Parathyroid adenoma (tissue), 2 donors: ENCODE data around the gene SRGAP1.

Source experiments
- H2AFZ ChIP-seq: fragments of 300-600 bp; sonication (generic); one replicate; pipeline ENCODE4 v1.7.0; 2017; ENCODE audit warnings: antibody characterized with exemption, mild to moderate bottlenecking
- H3K27ac ChIP-seq: fragments of 300-600 bp; sonication (generic); one replicate; pipeline ENCODE4 v1.7.0; 2017
- H3K27me3 ChIP-seq: fragments of 300-600 bp; sonication (generic); one replicate; pipeline ENCODE4 v1.7.0; 2017; ENCODE audit warnings: low read length; ENCODE audit not compliant: control insufficient read depth, insufficient read depth
- H3K36me3 ChIP-seq: fragments of 300-600 bp; sonication (generic); one replicate; pipeline ENCODE4 v1.7.0; 2017; ENCODE audit warnings: low read length; ENCODE audit not compliant: control insufficient read depth, insufficient read depth
- H3K4me1 ChIP-seq: fragments of 300-600 bp; sonication (generic); one replicate; pipeline ENCODE4 v1.7.0; 2017; ENCODE audit warnings: control low read depth
- H3K4me2 ChIP-seq: fragments of 300-600 bp; sonication (generic); one replicate; pipeline ENCODE4 v1.7.0; 2017; ENCODE audit warnings: low read length
- H3K4me3 ChIP-seq: fragments of 300-600 bp; sonication (generic); one replicate; pipeline ENCODE4 v1.7.0; 2017; ENCODE audit warnings: low read depth, low read length
- H3K79me2 ChIP-seq: fragments of 300-600 bp; sonication (generic); one replicate; pipeline ENCODE4 v1.7.0; 2017; ENCODE audit warnings: control low read depth
- H3K9ac ChIP-seq: fragments of 300-600 bp; sonication (generic); one replicate; pipeline ENCODE4 v1.7.0; 2017; ENCODE audit warnings: mild to moderate bottlenecking
- H3K9me3 ChIP-seq: fragments of 300-600 bp; sonication (generic); one replicate; pipeline ENCODE4 v1.7.0; 2017; ENCODE audit warnings: low read length; ENCODE audit not compliant: control insufficient read depth
- CTCF ChIP-seq: fragments of 300-600 bp; sonication (generic); IDR thresholded peaks from one replicate; pipeline ENCODE4 v1.7.0; 2017; ENCODE audit warnings: antibody characterized with exemption, mild to moderate bottlenecking
- donor health status: primary hyperparathyroidism.

The SRGAP1 gene

GRCh38 chr12:63942464-63943241 lies 98.2 kb downstream of the SRGAP1 start:
- Histone ChIP-seq H3K4me1 (peaks cover 23% of the 10 kb centered on the region), H3K9ac (no peak overlapping the region), H3K27me3 (no peaks in the 10 kb centered on the region), H3K27ac (no peak overlapping the region), H2AFZ (no peak overlapping the region), H3K4me3 (no peak overlapping the region), H3K4me2 (no peak overlapping the region), H3K36me3 (no peaks in the 10 kb centered on the region), H3K79me2 (no peaks in the 10 kb centered on the region), H3K9me3 (no peaks in the 10 kb centered on the region)
- no peak for TF ChIP-seq CTCF

- H3K4me1 ChIP-seq: peaks cover 17% of the 10 kb centered on the region
These were observed 99.6 kb downstream of the SRGAP1 start for GRCh38 chr12:63944034-63944579.

GRCh38 chr12:63944586-63945228 lies 100.2 kb downstream of the SRGAP1 start:
- Histone ChIP-seq H2AFZ (no peak overlapping the region), H3K4me2 (peak overlapping the region; percentile 22), H3K36me3 (no peaks in the 10 kb centered on the region), H3K4me1 (peaks cover 20% of the 10 kb centered on the region), H3K27ac (peak overlapping the region; percentile 17), H3K27me3 (no peaks in the 10 kb centered on the region), H3K9ac (no peak overlapping the region), H3K9me3 (no peaks in the 10 kb centered on the region), H3K79me2 (no peaks in the 10 kb centered on the region), H3K4me3 (no peak overlapping the region)
- TF ChIP-seq CTCF: no peak

More at GRCh38 chr12:63944034-63944579, 99.6 kb downstream of the SRGAP1 start:
- no peaks in the 10 kb centered on the region for H3K36me3 ChIP-seq
- no peak overlapping the region for H2AFZ ChIP-seq
- H3K9ac ChIP-seq: no peak overlapping the region
- no peaks in the 10 kb centered on the region for H3K27me3 ChIP-seq
- no peak overlapping the region for H3K4me3 ChIP-seq
- H3K4me2 ChIP-seq: no peak overlapping the region
- no peak overlapping the region for H3K27ac ChIP-seq
- no peaks in the 10 kb centered on the region for H3K9me3 ChIP-seq
- TF ChIP-seq CTCF: no peak
- H3K79me2 ChIP-seq: no peaks in the 10 kb centered on the region

GRCh38 chr12:63945777-63946176 lies 101.3 kb downstream of the SRGAP1 start:
- Histone ChIP-seq H3K79me2 (no peaks in the 10 kb centered on the region), H3K36me3 (no peaks in the 10 kb centered on the region), H3K4me2 (no peak overlapping the region), H3K27me3 (no peaks in the 10 kb centered on the region), H2AFZ (no peak overlapping the region), H3K9ac (no peak overlapping the region), H3K9me3 (no peaks in the 10 kb centered on the region), H3K27ac (peak overlapping the region; percentile 21), H3K4me1 (peaks cover 26% of the 10 kb centered on the region), H3K4me3 (no peak overlapping the region)
- no peak for TF ChIP-seq CTCF
